Adipose tissue (tissue), 3 donors: ENCODE data around the gene RPL13. TPM values are rescaled to one million over a fixed set of nuclear protein-coding genes. Genes with fewer than 3 reads are reported as not detected.
"Not testable (repeated sequence)": the region's sequence is repeated elsewhere in the genome, so short reads cannot be mapped to it uniquely, and the experiment has no call there.

Experiments
- H3K27ac ChIP-seq: one replicate; pipeline ENCODE4 v1.5.1; 2013; ENCODE audit warnings: low read depth, low read length
- whole genome bisulfite sequencing, 3 donors: extraction: QIAGEN DNeasy Blood & Tissue Kit; methylation state at CpG; one replicate each; pipeline ENCODE4 v1.1.7; 2013; 5-methylcytosine and 5-hydroxymethylcytosine counted together
- polyA plus RNA-seq, 3 donors: library from polyadenylated mRNA; stranded (reverse); fragments of 200-250 nt; gene quantifications; one replicate each; pipeline ENCODE4 v1.2.3, GENCODE V29; 2013
- donor health status: healthy with polysubstance abuse.
- donor health status: Bipolar disorder and iron deficiency.
- donor health status: healthy.

RPL13 gene
- polyA plus RNA-seq, 3 donors = 5,860 to 8,120 (median 6,597) TPM

- WGBS, 3 donors = 60 to 63% (median 60%) methylated on average over 34 of the region's 34 CpGs
- H3K27ac ChIP-seq = no peak overlapping the region
Observed at GRCh38 chr16:89556750-89557689, 3.5 kb upstream of the RPL13 start.

- H3K27ac ChIP-seq = no peak overlapping the region
- WGBS, 3 donors = 80 to 89% (median 89%) methylated on average over 19 of the region's 19 CpGs
Observed at GRCh38 chr16:89557690-89558490, 2.6 kb upstream of the RPL13 start.

- no peak overlapping the region for H3K27ac ChIP-seq
- 4 to 6% (median 6%) methylated on average over 51 to 58 of the region's 58 CpGs for WGBS, 3 donors
Observed at GRCh38 chr16:89561142-89561883, 831 bp downstream of the RPL13 start.

- 39 to 68% (median 62%) methylated on average over 23 of the region's 23 CpGs for WGBS, 3 donors
- no peak overlapping the region for H3K27ac ChIP-seq
Observed at GRCh38 chr16:89561884-89562599, 1.6 kb downstream of the RPL13 start.

GRCh38 chr16:89562939-89563338 lies 2.5 kb downstream of the RPL13 start:
- no peak overlapping the region for H3K27ac ChIP-seq
- 68 to 81% (median 75%) methylated on average over 11 to 12 of the region's 12 CpGs for WGBS, 3 donors

GRCh38 chr16:89563639-89564392 lies 3.3 kb downstream of the RPL13 start:
- H3K27ac ChIP-seq = no peak overlapping the region
- 66 to 78% (median 67%) methylated on average over 12 of the region's 12 CpGs for WGBS, 3 donors

GRCh38 chr16:89564476-89565255 lies 4.2 kb downstream of the RPL13 start:
- no peak overlapping the region for H3K27ac ChIP-seq
- 70 to 76% (median 74%) methylated on average over 22 of the region's 22 CpGs for WGBS, 3 donors

- 18 to 40% (median 32%) methylated on average over 3 of the region's 3 CpGs for WGBS, 3 donors
- H3K27ac ChIP-seq = no peak overlapping the region
Observed at GRCh38 chr16:89565256-89565505, 4.7 kb downstream of the RPL13 start.

GRCh38 chr16:89565506-89566372 lies 5.3 kb downstream of the RPL13 start:
- WGBS, 3 donors = 4 to 12% (median 5%) methylated on average over 46 of the region's 46 CpGs

GRCh38 chr16:89567656-89568594 lies 7.4 kb downstream of the RPL13 start:
- 78 to 80% (median 79%) methylated on average over 30 of the region's 30 CpGs for WGBS, 3 donors

More at GRCh38 chr16:89565506-89566372, 5.3 kb downstream of the RPL13 start:
- H3K27ac ChIP-seq = no peak overlapping the region

GRCh38 chr16:89569506-89570341 lies 9.2 kb downstream of the RPL13 start:
- no peak overlapping the region for H3K27ac ChIP-seq
- WGBS, 3 donors = 77 to 81% (median 79%) methylated on average over 23 of the region's 23 CpGs

More at GRCh38 chr16:89567656-89568594, 7.4 kb downstream of the RPL13 start:
- H3K27ac ChIP-seq = no peak overlapping the region

GRCh38 chr16:89570342-89570923 lies 10.0 kb downstream of the RPL13 start:
- H3K27ac ChIP-seq = no peak overlapping the region
- 68 to 89% (median 84%) methylated on average over 30 of the region's 30 CpGs for WGBS, 3 donors

GRCh38 chr16:89570983-89571598 lies 10.6 kb downstream of the RPL13 start:
- WGBS, 3 donors = 83 to 87% (median 85%) methylated on average over 12 to 36 of the region's 36 CpGs
- H3K27ac ChIP-seq = not testable (repeated sequence)
